ENCODE results near the gene SPOCK2. TPM values are rescaled to one million over a fixed set of nuclear protein-coding genes. Genes with fewer than 3 reads are reported as not detected.

Gene SPOCK2
- total RNA-seq, 2 experiments from 2014 or later, result 158 to 165 TPM

- ChIA-PET CTCF (no interaction called here), POLR2A (no interaction called here)
- H3K4me3 Mint-ChIP-seq, result no peak overlapping the region
- H3K9me3 Mint-ChIP-seq (ENCODE audit: low read depth), result no peaks in the 10 kb centered on the region
- peaks cover 7% of the 10 kb centered on the region for H3K4me1 Mint-ChIP-seq
- no peak for DNase-seq
- no peak overlapping the region for H3K27ac Mint-ChIP-seq
- ATAC-seq, result no peak
- peaks cover under 1% of the 10 kb centered on the region for H3K27me3 Mint-ChIP-seq
- intact Hi-C loops (cut with DNase I, micrococcal nuclease), result no loop called here
- H3K36me3 Mint-ChIP-seq (ENCODE audit: low read depth), result no peaks in the 10 kb centered on the region
Measured at GRCh38 chr10:72025400-72025799, 63.0 kb downstream of the SPOCK2 start.

DNA sequence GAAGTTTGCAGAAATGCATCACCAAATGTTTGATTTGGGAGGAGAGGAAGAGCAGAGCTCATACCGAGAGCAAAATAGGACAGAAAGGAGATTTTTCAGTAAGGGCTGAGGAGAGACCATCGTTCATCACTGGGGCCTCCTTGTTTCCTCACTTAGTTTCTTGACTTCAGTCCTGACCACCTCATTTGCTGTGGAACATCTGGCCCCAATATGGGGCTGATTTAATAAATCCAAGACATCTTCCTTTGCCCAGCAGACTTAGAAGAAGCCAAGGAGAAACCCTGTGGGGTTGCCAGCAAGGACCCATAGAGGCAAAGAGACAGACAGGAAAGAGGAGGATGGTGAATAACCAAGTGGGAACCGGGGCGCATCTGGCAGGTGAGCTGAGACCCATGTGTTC, 63.8 kb downstream of the SPOCK2 start:
- DNase-seq, result no peak
- Mint-ChIP-seq H3K9me3 (ENCODE audit: low read depth) (no peaks in the 10 kb centered on the region), H3K27me3 (no peaks in the 10 kb centered on the region), H3K36me3 (ENCODE audit: low read depth) (no peaks in the 10 kb centered on the region), H3K27ac (no peak overlapping the region), H3K4me1 (peaks cover 7% of the 10 kb centered on the region), H3K4me3 (no peak overlapping the region)
- ChIA-PET CTCF (no interaction called here), POLR2A (no interaction called here)
- no peak for ATAC-seq
- intact Hi-C loops (cut with DNase I, micrococcal nuclease), result no loop called here

- intact Hi-C loops (cut with DNase I, micrococcal nuclease), result no loop called here
- H3K36me3 Mint-ChIP-seq (ENCODE audit: low read depth), result no peaks in the 10 kb centered on the region
- ATAC-seq, result no peak
- POLR2A ChIA-PET, result no interaction called here
- no peak overlapping the region for H3K4me3 Mint-ChIP-seq
- no peaks in the 10 kb centered on the region for H3K4me1 Mint-ChIP-seq
- CTCF ChIA-PET, result interaction anchor here (0.6 to 1.0 kb wide), 2 partner anchors 58 to 452 kb away, joined by 3 to 4 read pairs; no protein-coding TSS in a partner anchor
- H3K27ac Mint-ChIP-seq, result no peak overlapping the region
- H3K27me3 Mint-ChIP-seq, result no peaks in the 10 kb centered on the region
- no peaks in the 10 kb centered on the region for H3K9me3 Mint-ChIP-seq (ENCODE audit: low read depth)
- DNase-seq, result no peak
Measured at GRCh38 chr10:72022228-72022627, 66.1 kb downstream of the SPOCK2 start.

DNA sequence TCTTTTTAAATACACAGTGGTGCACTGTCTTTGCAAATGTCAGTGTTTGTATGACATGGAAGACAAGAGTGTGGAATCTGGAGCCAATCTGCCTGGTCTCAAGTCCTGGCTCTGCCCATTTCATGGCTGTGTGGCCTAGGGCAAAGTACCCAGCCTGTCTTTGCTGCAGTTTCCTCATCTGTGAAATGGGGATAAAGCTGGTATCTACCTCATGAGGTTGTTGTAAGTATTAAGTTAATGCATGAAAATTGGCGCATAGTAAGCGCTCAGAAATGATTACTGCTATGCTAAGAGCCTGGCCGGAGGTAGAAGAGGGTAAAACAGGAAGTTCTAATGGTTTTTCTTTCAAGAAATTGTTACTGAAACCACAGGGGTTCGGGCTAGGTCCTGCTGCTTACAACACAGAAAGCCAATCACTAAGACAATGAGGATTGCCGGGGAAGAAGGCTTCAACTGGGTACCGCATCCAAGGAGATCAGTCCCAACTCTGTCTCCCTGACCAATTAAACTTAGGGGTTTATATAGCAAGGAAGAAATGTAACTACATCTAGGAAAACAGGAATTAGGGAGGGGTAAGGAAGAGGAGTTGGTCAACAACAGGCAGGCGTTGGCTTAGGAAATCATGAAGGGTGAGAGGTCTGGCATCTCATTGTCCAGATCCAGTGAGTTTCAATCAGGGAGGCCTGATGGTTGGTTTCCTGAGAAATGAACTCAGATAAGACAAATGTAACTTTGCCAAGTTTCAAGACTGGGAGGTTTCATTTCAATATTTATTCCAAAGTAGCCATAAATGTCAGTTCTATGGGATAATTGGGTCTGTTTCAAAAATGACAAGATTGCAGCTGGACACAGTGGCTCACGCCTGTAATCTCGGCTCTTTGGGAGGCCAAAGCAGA, 67.2 kb downstream of the SPOCK2 start:
- ATAC-seq (no peak), DNase-seq (no peak)
- Mint-ChIP-seq H3K27ac (no peak overlapping the region), H3K4me3 (no peak overlapping the region), H3K4me1 (no peaks in the 10 kb centered on the region), H3K9me3 (ENCODE audit: low read depth) (no peaks in the 10 kb centered on the region), H3K27me3 (no peaks in the 10 kb centered on the region), H3K36me3 (ENCODE audit: low read depth) (no peaks in the 10 kb centered on the region)
- CTCF ChIA-PET, result interaction anchor here (0.6 kb wide), 1 partner anchor 451 kb away, joined by 4 read pairs; no protein-coding TSS in a partner anchor
- intact Hi-C loops (cut with DNase I, micrococcal nuclease), result no loop called here
- POLR2A ChIA-PET, result no interaction called here

- H3K4me3 Mint-ChIP-seq, result no peak overlapping the region
- H3K27ac Mint-ChIP-seq, result no peak overlapping the region
- intact Hi-C loops (cut with DNase I, micrococcal nuclease), result no loop called here
- ATAC-seq (no peak), DNase-seq (no peak)
- H3K27me3 Mint-ChIP-seq, result no peaks in the 10 kb centered on the region
- CTCF ChIA-PET, result interaction anchor here (0.6 to 2.7 kb wide), 2 partner anchors 29 to 700 kb away, joined by 3 to 7 read pairs; partner anchors contain the start of gene SLC29A3
- POLR2A ChIA-PET, result no interaction called here
- H3K9me3 Mint-ChIP-seq (ENCODE audit: low read depth), result no peaks in the 10 kb centered on the region
- H3K4me1 Mint-ChIP-seq, result no peaks in the 10 kb centered on the region
- H3K36me3 Mint-ChIP-seq (ENCODE audit: low read depth), result no peaks in the 10 kb centered on the region
Measured at GRCh38 chr10:72019085-72019876, 69.1 kb downstream of the SPOCK2 start.

DNA sequence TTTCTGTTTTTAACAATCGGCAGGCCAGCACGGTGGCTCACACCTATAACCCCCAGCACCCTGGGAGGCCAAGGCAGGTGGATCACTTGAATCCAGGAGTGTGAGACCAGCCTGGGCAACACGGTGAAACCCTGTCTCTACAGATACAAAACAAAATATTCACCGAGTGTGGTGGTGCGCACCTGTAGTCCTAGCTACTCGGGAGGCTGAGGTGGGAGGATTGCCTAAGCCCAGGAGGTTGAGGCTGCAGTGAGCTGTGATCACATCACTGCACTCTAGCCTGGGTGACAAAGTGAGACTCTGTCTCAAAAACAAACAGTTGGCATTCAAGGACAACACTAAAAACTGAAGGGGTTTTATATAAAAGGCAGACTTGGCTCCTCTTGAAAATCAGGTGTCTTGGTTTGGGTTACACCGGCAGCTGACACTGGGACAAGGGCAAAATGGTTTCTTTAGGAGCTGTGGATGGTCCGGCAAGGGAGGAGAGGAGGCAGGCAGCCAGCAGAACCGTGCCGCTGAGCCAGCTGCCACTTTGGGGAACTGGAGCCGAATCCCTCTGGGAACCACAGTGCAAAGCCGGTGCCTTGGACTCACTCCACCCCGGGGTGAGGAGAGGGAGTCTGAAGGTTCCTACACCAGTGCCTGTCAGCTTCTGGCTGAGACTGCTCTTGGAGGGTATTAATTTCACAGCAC, 71.6 kb downstream of the SPOCK2 start:
- ATAC-seq, result no peak
- no peaks in the 10 kb centered on the region for H3K36me3 Mint-ChIP-seq (ENCODE audit: low read depth)
- H3K4me3 Mint-ChIP-seq, result no peak overlapping the region

DNA sequence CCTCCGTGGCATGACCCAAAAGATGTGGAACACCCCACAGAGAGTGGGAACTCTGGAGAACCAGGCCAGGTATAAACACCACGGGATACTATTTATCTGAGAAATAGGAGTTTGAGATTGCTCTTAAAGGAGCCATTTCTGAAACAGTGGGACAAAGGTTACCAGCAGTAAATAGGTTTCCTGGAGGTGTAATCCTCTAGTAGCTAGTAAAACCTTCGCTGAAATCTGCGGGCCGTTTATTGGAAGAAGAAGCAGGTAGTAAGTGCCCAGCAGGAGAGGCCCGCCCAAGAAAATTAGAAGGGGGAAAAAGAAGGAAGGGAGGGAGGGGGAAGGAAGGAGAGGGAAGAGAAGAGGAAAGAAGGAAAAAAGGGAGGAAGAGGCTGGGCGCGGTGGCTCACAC, 72.5 kb downstream of the SPOCK2 start:
- ChIA-PET CTCF (interaction anchor here (0.9 to 1.0 kb wide), 2 partner anchors 31 to 118 kb away, joined by 3 to 4 read pairs; no protein-coding TSS in a partner anchor), POLR2A (no interaction called here)
- no peaks in the 10 kb centered on the region for H3K27me3 Mint-ChIP-seq
- no peak overlapping the region for H3K27ac Mint-ChIP-seq
- no peaks in the 10 kb centered on the region for H3K4me1 Mint-ChIP-seq
- DNase-seq (no peak), ATAC-seq (no peak)
- H3K9me3 Mint-ChIP-seq (ENCODE audit: low read depth), result no peaks in the 10 kb centered on the region
- H3K36me3 Mint-ChIP-seq (ENCODE audit: low read depth), result no peaks in the 10 kb centered on the region
- intact Hi-C loops (cut with DNase I, micrococcal nuclease), result no loop called here
- H3K4me3 Mint-ChIP-seq, result no peak overlapping the region

More for the DNA sequence above, 71.6 kb downstream of the SPOCK2 start:
- ChIA-PET CTCF (interaction anchor here (2.7 kb wide), 1 partner anchor 32 kb away, joined by 7 read pairs; no protein-coding TSS in a partner anchor), POLR2A (no interaction called here)
- Mint-ChIP-seq H3K27me3 (no peaks in the 10 kb centered on the region), H3K4me1 (no peaks in the 10 kb centered on the region), H3K27ac (no peak overlapping the region), H3K9me3 (ENCODE audit: low read depth) (no peaks in the 10 kb centered on the region)
- no peak for DNase-seq
- intact Hi-C loops (cut with DNase I, micrococcal nuclease), result no loop called here

DNA sequence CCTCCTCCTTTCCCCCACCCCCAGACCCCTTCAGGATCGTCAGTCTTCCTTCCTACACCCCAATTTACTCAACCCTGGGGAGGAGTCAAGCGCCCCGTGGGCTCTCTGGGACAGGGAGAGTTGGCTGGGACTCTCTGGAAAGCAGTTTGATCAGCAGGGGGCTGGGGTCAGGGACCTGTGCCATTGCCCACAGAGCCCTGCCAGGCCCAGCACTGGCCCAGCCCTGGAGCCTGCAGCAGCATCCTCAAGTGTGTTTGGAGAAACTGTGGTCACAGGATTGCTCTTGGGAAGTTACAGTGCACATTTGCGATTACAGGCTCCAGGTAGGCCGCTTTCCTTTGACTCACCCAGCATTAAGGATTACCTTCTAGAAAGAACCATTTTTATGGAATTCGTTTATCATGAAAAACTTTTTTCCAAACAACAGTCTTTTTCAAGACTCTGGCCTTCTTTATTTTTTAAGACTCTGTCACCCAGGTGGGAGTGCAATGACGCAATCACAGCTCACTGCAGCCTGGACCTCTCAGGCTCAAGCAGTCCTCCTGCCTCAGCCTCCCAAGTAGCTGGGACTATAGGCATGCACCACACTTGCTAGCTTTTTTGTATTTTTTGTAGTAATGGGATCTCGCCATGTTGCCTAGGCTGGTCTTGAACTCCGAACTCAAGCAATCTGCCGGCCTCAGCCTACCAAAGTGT, 73.4 kb downstream of the SPOCK2 start:
- ChIA-PET POLR2A (no interaction called here), CTCF (interaction anchor here (0.9 kb wide), 1 partner anchor 117 kb away, joined by 4 read pairs; no protein-coding TSS in a partner anchor)

GRCh38 chr10:72014197-72014596, 74.2 kb downstream of the SPOCK2 start:
- no peak overlapping the region for H3K4me3 Mint-ChIP-seq
- CTCF ChIA-PET, result interaction anchor here (0.8 kb wide), 1 partner anchor 118 kb away, joined by 4 read pairs; no protein-coding TSS in a partner anchor
- no peaks in the 10 kb centered on the region for H3K27me3 Mint-ChIP-seq
- POLR2A ChIA-PET, result no interaction called here
- ATAC-seq, result no peak
- no peaks in the 10 kb centered on the region for H3K4me1 Mint-ChIP-seq
- no peaks in the 10 kb centered on the region for H3K36me3 Mint-ChIP-seq (ENCODE audit: low read depth)
- H3K9me3 Mint-ChIP-seq (ENCODE audit: low read depth), result no peaks in the 10 kb centered on the region
- no peak for DNase-seq
- no peak overlapping the region for H3K27ac Mint-ChIP-seq
- intact Hi-C loops (cut with DNase I, micrococcal nuclease), result no loop called here

More for the DNA sequence above, 73.4 kb downstream of the SPOCK2 start:
- no peak for DNase-seq
- no peak for ATAC-seq
- Mint-ChIP-seq H3K27me3 (no peaks in the 10 kb centered on the region), H3K27ac (no peak overlapping the region), H3K36me3 (ENCODE audit: low read depth) (no peaks in the 10 kb centered on the region), H3K9me3 (ENCODE audit: low read depth) (no peaks in the 10 kb centered on the region), H3K4me3 (no peak overlapping the region), H3K4me1 (no peaks in the 10 kb centered on the region)
- intact Hi-C loops (cut with DNase I, micrococcal nuclease), result no loop called here

DNA sequence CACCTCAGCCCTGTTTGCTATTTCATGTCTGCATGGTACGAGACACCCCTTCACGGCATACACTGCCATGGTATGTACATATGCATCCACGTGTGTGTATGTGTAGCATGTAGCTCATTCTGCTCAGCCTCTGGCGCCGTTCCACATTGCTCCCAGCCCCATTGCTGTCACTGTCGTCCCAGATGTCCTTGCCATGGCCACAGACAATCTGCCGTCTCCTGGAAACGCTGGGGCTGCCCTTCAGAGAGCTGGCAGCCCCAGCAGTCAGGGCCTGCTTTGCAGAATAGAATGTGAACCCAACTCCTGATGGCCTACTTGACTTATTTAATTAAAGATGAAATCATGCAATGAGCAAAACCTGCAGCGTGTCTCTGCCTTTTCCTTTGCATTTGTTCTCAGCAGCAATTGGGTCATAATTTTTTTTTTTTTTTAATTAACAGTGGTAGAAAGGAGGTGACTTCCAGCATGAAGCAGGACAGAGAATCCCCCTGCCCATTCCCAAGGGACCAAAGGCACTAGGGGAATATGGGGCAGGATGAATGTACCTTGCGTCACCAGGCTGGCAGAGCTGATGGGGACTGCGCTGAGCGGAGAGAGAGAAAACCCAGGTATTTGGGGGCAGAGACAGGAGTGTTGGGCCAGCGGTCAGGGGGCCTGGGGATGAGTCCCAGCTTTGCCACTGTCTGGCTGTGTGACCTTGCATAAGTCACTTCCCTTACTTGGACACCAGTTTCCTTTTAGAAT, 75.0 kb downstream of the SPOCK2 start:
- intact Hi-C loops (cut with DNase I, micrococcal nuclease), result no loop called here
- Mint-ChIP-seq H3K27me3 (no peaks in the 10 kb centered on the region), H3K27ac (no peak overlapping the region), H3K4me3 (no peak overlapping the region), H3K9me3 (ENCODE audit: low read depth) (no peaks in the 10 kb centered on the region), H3K4me1 (no peaks in the 10 kb centered on the region), H3K36me3 (ENCODE audit: low read depth) (no peaks in the 10 kb centered on the region)
- ChIA-PET POLR2A (no interaction called here), CTCF (interaction anchor here (0.8 kb wide), 1 partner anchor 117 kb away, joined by 4 read pairs; no protein-coding TSS in a partner anchor)
- DNase-seq (no peak), ATAC-seq (no peak)
